Measurements from ENCODE around the gene NIN. TPM values are rescaled to one million over a fixed set of nuclear protein-coding genes. Genes with fewer than 3 reads are reported as not detected.

Gene NIN
- total RNA-seq, 1 experiment from 2014 or later: 36.5 TPM

GRCh38 chr14:50762001-50762930 lies 68.7 kb downstream of the NIN start:
- no peak for DNase-seq
- BruUV-seq (replicated peaks): no TSS peak
- TF ChIP-seq EZH2 (IDR thresholded peaks at IDR 0.05; ENCODE audit: low read depth): no peak
- TF ChIP-seq CTCF (conservative IDR thresholded peaks at IDR 0.05): no peak
- POLR2A ChIA-PET (ENCODE audit: unreplicated experiment): interaction anchor here (0.6 kb wide), 1 partner anchor 899 kb away, joined by 4 read pairs; no protein-coding TSS in a partner anchor
- no peaks in the 10 kb centered on the region for H3K36me3 ChIP-seq (ENCODE audit: low read depth)
- no peaks in the 10 kb centered on the region for H3K27me3 ChIP-seq (ENCODE audit: insufficient read depth, low read depth)
- H3K27ac ChIP-seq: no peak overlapping the region
- H4K20me1 ChIP-seq (ENCODE audit: insufficient read depth): no peaks in the 10 kb centered on the region
- H3K4me1 ChIP-seq (replicated peaks; ENCODE audit: insufficient read depth): no peaks in the 10 kb centered on the region
- intact Hi-C loops (cut with micrococcal nuclease; ENCODE audit: unreplicated experiment): no loop called here
- no peaks in the 10 kb centered on the region; the same call in 1 of the 2 replicates for H3F3A ChIP-seq (ENCODE audit: insufficient read depth, low read depth)
- H3K79me2 ChIP-seq (ENCODE audit: low read depth): no peaks in the 10 kb centered on the region
- H3K4me2 ChIP-seq: no peak overlapping the region
- no peak overlapping the region for H2AFZ ChIP-seq
- H3K4me3 ChIP-seq: no peak overlapping the region
- H3K9me3 ChIP-seq (ENCODE audit: insufficient read depth, low read depth): no peaks in the 10 kb centered on the region
- H3K9me2 ChIP-seq (ENCODE audit: insufficient read depth): no peaks in the 10 kb centered on the region
- CTCF ChIA-PET: no interaction called here

GRCh38 chr14:50759800-50760543 lies 71.0 kb downstream of the NIN start:
- no peaks in the 10 kb centered on the region for H3K79me2 ChIP-seq (ENCODE audit: low read depth)
- POLR2A ChIA-PET (ENCODE audit: unreplicated experiment): interaction anchor here (0.7 kb wide), 1 partner anchor 391 kb away, joined by 7 read pairs; no protein-coding TSS in a partner anchor
- no peaks in the 10 kb centered on the region for H3K27me3 ChIP-seq (ENCODE audit: insufficient read depth, low read depth)
- no peak overlapping the region for H2AFZ ChIP-seq
- H3K36me3 ChIP-seq (ENCODE audit: low read depth): no peaks in the 10 kb centered on the region
- H3K4me2 ChIP-seq: no peak overlapping the region
- H3K27ac ChIP-seq: no peak overlapping the region
- DNase-seq: no peak
- intact Hi-C loops (cut with micrococcal nuclease; ENCODE audit: unreplicated experiment): no loop called here
- BruUV-seq (replicated peaks): no TSS peak
- no peaks in the 10 kb centered on the region; the same call in 1 of the 2 replicates for H3F3A ChIP-seq (ENCODE audit: insufficient read depth, low read depth)
- CTCF ChIA-PET: no interaction called here
- TF ChIP-seq CTCF (conservative IDR thresholded peaks at IDR 0.05): no peak
- no peaks in the 10 kb centered on the region for H3K9me2 ChIP-seq (ENCODE audit: insufficient read depth)
- no peaks in the 10 kb centered on the region for H4K20me1 ChIP-seq (ENCODE audit: insufficient read depth)
- H3K4me1 ChIP-seq (replicated peaks; ENCODE audit: insufficient read depth): no peaks in the 10 kb centered on the region
- H3K9me3 ChIP-seq (ENCODE audit: insufficient read depth, low read depth): no peaks in the 10 kb centered on the region
- no peak overlapping the region for H3K4me3 ChIP-seq

- Histone ChIP-seq H3F3A (ENCODE audit: insufficient read depth, low read depth) (no peaks in the 10 kb centered on the region; the same call in 1 of the 2 replicates), H3K4me3 (no peak overlapping the region), H3K36me3 (ENCODE audit: low read depth) (peaks cover 6% of the 10 kb centered on the region; the same call in 1 of the 2 replicates), H3K27ac (no peak overlapping the region), H3K9me2 (ENCODE audit: insufficient read depth) (no peaks in the 10 kb centered on the region), H3K4me1 (replicated peaks; ENCODE audit: insufficient read depth) (no peaks in the 10 kb centered on the region), H4K20me1 (ENCODE audit: insufficient read depth) (no peaks in the 10 kb centered on the region), H3K27me3 (ENCODE audit: insufficient read depth, low read depth) (no peaks in the 10 kb centered on the region), H3K9me3 (ENCODE audit: insufficient read depth, low read depth) (no peaks in the 10 kb centered on the region), H3K79me2 (ENCODE audit: low read depth) (no peaks in the 10 kb centered on the region), H3K4me2 (no peak overlapping the region), H2AFZ (no peak overlapping the region)
- TF ChIP-seq CTCF (conservative IDR thresholded peaks at IDR 0.05) (no peak), EZH2 (IDR thresholded peaks at IDR 0.05; ENCODE audit: low read depth) (no peak)
- DNase-seq: no peak
- intact Hi-C loops (cut with micrococcal nuclease; ENCODE audit: unreplicated experiment): no loop called here
- BruUV-seq (replicated peaks): no TSS peak
- CTCF ChIA-PET: no interaction called here
- POLR2A ChIA-PET (ENCODE audit: unreplicated experiment): interaction anchor here (0.6 kb wide), 1 partner anchor 11 kb away, joined by 3 read pairs; no protein-coding TSS in a partner anchor
These were observed 72.0 kb downstream of the NIN start for GRCh38 chr14:50758945-50759344.
